Measurements from ENCODE around the gene CHCHD4.
A peak's percentile ranks its signal among the peaks of the same experiment; 100 is the strongest.

The CHCHD4 gene

DNA sequence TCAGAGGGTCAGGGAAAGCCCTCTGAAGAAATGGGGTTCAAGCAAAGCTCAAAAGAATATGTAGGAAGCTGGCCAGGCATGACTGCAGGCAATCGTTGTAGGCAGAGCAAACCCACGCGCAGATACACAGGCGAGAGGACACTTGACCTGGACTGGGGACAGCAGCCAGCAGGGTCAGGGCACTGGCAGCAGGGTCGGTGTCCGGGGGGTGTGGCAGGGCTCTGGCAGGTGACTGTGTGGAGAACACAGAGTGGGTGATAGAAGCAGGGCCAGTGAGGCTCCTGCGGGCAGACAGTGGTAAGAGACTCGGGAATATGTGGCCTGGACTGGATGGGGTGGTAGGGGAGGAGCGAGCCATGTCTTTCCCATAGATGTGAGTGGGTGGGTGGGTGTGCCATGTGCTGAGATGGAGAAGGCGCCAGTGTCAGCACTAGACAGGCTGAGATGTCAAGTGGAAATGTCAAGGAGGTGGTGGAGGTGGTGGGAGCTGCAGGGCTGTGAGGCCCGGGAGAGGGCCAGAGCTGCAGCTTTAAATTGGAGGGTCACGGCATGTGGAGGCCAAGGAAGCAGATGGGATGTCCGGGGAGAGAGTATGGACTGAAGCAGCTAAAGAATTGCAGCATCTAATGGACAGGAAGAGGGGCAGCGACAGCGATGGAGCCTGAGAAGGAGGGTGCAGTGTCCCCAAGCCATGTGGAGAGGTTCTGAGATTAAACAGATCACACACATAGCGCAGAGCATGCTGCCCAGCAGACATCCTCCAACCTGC is 13.6 kb upstream of the CHCHD4 start:
- FAIRE-seq, result no peak

DNA sequence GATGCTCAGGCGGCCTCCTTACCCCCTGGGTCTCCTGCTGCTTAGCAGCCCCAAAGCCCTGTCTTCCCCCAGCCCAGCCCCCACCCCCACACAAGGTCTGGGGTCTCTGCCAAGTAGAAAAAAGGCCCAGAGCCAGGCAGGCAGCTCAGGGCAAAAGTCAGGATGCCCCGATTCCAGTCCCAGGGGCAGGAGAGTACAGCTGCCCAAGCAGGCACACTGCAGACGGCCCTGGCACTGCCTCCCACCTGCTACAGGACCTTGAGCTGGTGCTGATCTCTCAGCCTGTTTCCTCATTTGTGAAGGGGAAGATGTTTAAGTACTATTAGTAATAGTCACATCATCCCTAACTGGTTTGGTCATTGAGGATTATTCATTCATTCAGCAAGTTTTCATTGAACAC is 12.8 kb upstream of the CHCHD4 start:
- no peak for DNase-seq (ENCODE audit: extremely low spot score, insufficient read length, low read depth)
- FAIRE-seq, result no peak

More for the DNA sequence above, 13.6 kb upstream of the CHCHD4 start:
- DNase-seq (ENCODE audit: extremely low spot score, insufficient read length, low read depth), result no peak

DNA sequence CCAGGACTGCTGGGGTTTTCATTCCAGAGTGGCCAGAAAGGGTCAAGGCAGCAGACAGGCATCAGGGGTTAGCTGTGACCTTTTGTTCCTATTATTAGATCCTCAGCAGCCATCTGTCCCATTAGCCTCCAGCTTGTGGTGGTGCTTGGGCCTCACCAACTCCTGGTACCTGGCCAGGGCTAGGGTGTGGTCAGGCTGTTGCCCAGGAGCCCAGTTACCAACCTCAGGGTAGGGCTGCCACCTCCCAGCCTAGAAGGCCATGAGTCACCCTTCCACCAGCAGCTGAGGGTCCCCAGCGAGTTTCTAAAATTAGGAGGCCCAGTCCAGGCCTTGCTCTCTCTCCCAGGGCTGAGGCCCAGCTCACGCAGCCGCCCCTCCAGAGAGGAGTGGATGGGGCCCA is 12.3 kb upstream of the CHCHD4 start:
- FAIRE-seq, result no peak
- DNase-seq (ENCODE audit: extremely low spot score, insufficient read length, low read depth), result no peak

- DNase-seq (ENCODE audit: extremely low spot score, insufficient read length, low read depth), result no peak
- no peak for FAIRE-seq
Observed at GRCh38 chr3:14135581-14135980, 10.9 kb upstream of the CHCHD4 start.

DNA sequence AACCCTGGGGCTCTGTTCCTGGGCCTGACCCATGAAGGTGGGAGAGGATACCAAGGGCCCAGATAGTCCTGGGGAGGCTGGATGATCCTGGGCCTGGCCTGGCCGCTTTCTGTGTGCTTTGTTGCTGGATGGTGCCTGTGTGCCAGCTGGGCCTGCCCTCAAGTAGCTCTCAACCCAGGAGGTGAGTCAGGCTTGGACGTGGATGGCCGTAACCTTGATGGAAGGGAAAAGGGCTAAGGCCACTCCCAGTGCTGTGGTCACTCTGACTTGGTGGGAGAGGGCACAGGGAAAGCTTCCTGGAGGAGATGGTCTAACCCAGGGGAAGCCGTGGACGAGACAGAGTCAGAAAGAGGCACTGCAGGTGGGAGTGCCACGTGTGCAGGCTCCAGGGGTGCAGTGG is 9.6 kb upstream of the CHCHD4 start:
- no peak for DNase-seq (ENCODE audit: extremely low spot score, insufficient read length, low read depth)
- no peak for FAIRE-seq

DNA sequence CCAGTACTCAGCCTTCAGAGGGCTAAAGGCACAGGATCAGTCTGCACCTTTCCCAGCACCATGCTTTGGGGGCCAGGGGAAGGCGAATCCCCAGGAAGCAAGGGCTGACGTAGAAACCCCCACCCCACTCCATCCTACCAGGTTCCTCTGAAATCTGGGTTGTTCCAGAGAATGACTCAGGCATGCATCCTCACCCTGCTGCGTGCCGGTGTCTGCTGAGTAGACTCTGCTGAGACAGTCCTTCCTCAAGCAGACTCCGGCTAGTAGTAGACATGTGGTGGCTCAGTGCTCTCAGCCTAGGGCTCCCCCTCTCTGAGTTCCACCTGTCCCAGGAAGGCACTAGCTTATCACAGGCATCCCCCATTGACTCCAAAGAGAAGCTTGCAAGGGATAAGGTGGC is 9.2 kb upstream of the CHCHD4 start:
- DNase-seq (ENCODE audit: extremely low spot score, insufficient read length, low read depth) (no peak), FAIRE-seq (no peak)

DNA sequence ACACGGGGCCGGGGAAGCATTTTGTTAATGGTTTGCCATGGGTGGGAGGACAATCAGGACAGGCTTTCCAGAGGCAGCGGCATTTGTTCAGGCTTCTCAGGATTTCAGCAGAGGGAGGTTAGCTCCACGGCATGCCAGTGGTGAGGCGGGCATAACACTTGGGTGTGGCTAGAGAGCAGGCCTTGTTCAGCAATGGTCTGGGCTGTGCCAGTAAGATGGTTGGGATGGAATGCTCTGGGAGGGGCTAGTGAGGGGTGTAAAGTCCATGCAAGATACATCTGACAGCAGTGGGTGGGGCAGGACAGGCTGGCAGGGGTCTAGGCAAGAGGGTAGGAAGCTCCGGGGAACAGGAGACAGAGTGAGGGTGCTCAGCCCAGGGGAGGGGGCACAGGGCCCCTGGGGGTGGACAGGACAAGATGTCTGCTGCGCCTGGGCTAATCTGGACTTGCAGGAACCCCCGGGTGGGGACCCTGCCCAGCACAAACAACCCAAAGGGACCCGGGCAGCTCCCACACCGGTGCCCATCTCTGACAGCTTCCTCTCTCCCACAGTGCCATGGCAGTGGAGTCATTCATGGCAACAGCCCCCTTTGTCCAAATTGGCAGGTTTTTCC is 8.6 kb upstream of the CHCHD4 start:
- FAIRE-seq (no peak), DNase-seq (ENCODE audit: extremely low spot score, insufficient read length, low read depth) (no peak)

DNA sequence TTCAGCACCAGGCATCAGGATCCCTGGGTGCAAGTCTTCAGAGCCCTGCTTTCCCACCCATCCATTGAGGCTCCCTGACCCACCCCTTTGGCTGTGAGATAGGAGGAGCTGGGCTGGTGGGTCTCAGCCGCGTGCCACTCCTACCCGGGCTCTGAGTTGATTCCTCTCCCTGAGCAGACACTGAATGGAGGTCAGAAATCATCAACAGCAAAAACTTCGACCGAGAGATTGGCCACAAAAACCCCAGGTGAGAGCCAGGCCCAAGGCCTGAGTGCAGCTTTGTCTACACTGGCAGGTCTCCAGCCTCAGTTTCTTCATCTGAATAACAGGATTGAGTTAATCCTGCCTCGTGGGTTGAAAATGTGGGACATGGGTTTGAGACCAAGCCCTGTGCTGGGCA is 8.0 kb upstream of the CHCHD4 start:
- DNase-seq (ENCODE audit: extremely low spot score, insufficient read length, low read depth) (no peak), FAIRE-seq (no peak)

DNA sequence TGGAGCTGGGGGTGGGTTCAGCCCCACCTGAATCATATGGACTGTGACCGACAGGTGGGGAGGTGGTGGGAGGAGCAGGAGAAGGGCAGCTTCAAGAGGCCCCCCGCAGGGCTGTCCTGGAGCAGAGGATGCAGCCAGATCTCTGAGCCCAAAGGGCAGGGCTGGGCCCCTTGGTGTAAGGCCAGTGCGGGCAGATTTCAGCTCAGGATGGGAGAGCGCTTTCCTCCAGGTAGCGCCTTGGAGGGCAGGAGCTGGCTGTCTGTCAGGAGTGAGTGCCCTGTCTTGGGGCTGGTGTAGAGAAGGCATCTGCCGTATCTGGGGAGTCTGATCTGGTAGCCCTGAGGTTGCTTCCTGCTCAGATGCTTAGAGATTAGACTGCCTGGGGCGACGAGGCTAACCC is 7.5 kb upstream of the CHCHD4 start:
- no peak for FAIRE-seq
- DNase-seq (ENCODE audit: extremely low spot score, insufficient read length, low read depth), result no peak

- no peak for DNase-seq (ENCODE audit: extremely low spot score, insufficient read length, low read depth)
Observed at GRCh38 chr3:14131134-14131533, 6.5 kb upstream of the CHCHD4 start.

DNA sequence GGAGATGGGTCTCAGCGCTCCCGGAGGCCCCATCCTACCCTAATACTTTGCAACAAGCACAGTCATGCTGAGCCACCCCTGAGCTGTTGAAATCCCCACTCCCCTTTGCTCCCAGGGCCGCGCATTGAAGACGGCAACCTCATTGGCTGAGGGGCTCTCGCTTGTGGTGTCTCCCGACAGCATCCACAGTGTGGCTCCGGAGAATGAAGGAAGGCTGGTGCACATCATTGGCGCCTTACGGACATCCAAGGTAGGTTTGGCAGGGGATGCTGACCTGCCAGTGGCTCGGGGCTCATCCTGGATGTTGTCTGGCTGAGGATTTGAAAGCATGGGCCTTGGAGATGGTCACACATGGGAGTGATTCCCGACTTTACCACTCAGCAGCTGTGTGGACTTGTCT is 6.0 kb upstream of the CHCHD4 start:
- no peak for FAIRE-seq

More at GRCh38 chr3:14131134-14131533, 6.5 kb upstream of the CHCHD4 start:
- FAIRE-seq, result no peak

GRCh38 chr3:14130230-14130629 is 5.6 kb upstream of the CHCHD4 start:
- DNase-seq (ENCODE audit: extremely low spot score, insufficient read length, low read depth) (no peak), FAIRE-seq (no peak)

More for the DNA sequence above, 6.0 kb upstream of the CHCHD4 start:
- no peak for DNase-seq (ENCODE audit: extremely low spot score, insufficient read length, low read depth)

- DNase-seq (ENCODE audit: extremely low spot score, insufficient read length, low read depth), result no peak
- no peak for FAIRE-seq
Observed at GRCh38 chr3:14129296-14129695, 4.6 kb upstream of the CHCHD4 start.

GRCh38 chr3:14128724-14129123 is 4.1 kb upstream of the CHCHD4 start:
- FAIRE-seq, result no peak

DNA sequence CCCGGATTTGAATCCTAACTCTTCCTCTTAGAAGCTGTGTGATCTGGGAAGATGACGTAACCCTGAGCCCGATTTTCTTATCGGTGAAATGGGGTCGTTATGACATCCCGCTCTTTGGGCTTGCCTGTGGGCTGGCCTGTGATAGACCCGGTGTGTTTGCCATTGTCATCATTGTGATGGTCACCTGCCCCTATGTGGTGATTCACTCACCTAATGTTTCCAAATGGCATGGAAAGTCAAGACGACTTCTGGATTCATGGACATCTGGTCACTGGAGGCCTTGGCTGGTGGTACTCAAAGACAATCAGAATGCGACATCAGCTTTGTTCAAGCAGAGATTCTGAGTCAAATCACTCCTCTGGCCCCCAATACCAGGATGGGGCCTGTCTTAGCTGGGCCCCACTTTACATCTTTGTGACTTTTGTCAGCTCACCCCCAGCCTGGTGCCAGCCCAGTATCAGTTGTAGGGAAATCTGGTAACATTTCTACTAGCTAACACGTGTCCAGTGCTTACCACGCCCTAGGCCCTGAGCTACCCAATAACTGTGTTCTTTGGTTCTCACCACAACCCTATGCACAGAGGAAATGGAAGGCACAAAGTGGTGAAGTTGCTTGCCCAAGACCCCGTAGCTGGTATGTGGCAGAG is 3.0 kb upstream of the CHCHD4 start:
- DNase-seq (ENCODE audit: extremely low spot score, insufficient read length, low read depth) (no peak), FAIRE-seq (no peak)

More at GRCh38 chr3:14128724-14129123, 4.1 kb upstream of the CHCHD4 start:
- no peak for DNase-seq (ENCODE audit: extremely low spot score, insufficient read length, low read depth)

DNA sequence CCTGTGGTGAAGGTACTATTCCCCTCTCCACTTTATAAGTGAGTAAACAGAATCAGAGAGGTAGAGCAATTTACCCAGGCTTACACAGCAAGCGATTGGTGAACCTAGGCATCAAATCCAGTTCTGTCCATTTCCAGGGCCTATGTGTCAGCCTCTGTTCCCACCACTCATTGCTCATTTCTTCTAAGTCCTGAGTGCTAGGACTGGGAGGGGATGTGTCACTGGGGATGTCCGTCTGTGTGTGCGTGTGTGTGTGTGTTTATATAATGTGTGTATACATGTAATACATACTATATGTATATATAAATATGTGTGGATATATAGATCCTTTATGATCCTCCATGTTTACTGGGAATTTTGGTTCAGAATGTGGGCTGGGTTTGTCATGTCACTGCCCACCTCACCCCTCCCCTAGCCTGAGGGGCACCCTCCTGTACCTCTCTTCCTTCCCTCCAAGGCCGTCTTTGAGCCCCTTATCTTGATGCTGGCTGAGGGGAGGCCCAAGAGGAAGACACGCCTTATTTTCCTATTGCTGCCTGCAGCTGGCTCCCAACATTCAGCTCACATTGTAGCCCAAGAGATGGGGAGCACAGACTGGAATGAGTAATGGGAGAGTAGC is 2.3 kb upstream of the CHCHD4 start:
- FAIRE-seq (no peak), DNase-seq (ENCODE audit: extremely low spot score, insufficient read length, low read depth) (no peak)

- FAIRE-seq, result no peak
Observed at GRCh38 chr3:14126017-14126886, 1.6 kb upstream of the CHCHD4 start.

GRCh38 chr3:14125193-14126016 is 735 bp upstream of the CHCHD4 start:
- DNase-seq (ENCODE audit: extremely low spot score, insufficient read length, low read depth) (peak; percentile 18), FAIRE-seq (no peak)

More at GRCh38 chr3:14126017-14126886, 1.6 kb upstream of the CHCHD4 start:
- no peak for DNase-seq (ENCODE audit: extremely low spot score, insufficient read length, low read depth)

- DNase-seq (ENCODE audit: extremely low spot score, insufficient read length, low read depth) (peak; percentile 58), FAIRE-seq (peak; percentile 78)
Observed at GRCh38 chr3:14124223-14124614, 451 bp downstream of the CHCHD4 start.
